Stimulated activated naive CD8-positive, alpha-beta T cell treated with anti-CD3 and anti-CD28 coated beads, Interleukin-15, Interleukin-2, amounts not matched to agents 100 U/mL and 50 U/mL, for 24 hours (primary cell): Measurements from ENCODE around the gene BIRC3.

ENCODE experiments used
- ATAC-seq: fragments of 150-1000 bp; cut with Tn5 transposase; one replicate; pipeline ENCODE4 v1.10.0; 2021
- DNase-seq: peaks from one replicate; pipeline ENCODE4 v3.0.0; 2021

The BIRC3 gene

GRCh38 chr11:102317099-102317767, at the start of gene BIRC3:
Gene BIRC3, plus strand, starts transcription at chr11:102317484. Its CDS starts 7,026 bp downstream, at chr11:102324510.
- DNase-seq (peak; percentile 89), ATAC-seq (peak; percentile 91)

- ATAC-seq: no peak
- no peak for DNase-seq
Measured at GRCh38 chr11:102267609-102268008, 49.7 kb upstream of the BIRC3 start.

GRCh38 chr11:102268083-102268984, 49.0 kb upstream of the BIRC3 start:
- ATAC-seq (peak; percentile 98), DNase-seq (peak; percentile 75)

DNA sequence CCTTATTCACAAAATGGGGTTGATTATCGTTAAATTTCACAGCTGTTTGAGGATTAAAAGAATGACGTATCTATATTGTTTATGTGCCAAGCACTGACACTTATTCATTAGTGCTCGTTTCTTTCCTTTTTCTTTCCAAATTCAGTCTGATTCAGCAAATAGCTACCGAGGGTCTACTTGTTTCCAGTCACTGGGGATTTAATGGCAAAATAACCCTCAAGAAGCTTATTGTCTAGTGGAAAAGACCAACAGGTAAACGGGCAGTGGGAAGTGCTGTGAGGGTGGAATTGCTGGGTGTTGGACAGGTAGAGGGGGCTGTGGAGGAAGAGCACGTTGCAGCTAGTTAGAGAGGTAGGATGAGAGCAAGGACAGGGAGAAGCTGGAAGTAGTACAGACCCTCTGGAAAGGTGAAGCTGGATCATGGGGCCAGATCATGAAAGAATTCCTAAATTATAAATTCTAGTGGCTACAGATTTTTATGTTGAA, 48.3 kb upstream of the BIRC3 start:
- ATAC-seq: no peak

DNA sequence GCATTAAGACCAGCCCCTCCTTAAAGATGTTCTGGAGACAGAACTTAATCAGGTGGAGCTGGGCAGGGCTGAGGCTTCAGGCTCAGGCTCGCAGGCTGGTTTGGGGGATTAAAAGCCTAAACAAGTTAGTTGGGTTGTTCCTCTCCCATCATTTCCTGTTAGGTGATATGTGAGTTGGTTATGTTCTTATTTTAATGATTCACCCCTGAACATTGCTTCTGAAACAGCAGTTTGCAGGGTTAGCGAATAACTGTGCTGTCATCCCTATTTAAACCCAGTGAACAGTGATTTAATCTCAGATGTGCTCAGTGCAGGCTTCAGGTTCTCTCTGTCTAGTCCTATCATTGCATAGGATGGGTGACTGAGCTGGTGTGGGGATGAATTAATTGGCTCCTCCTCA, 47.4 kb upstream of the BIRC3 start:
- no peak for ATAC-seq
- no peak for DNase-seq

More for the DNA sequence above, 48.3 kb upstream of the BIRC3 start:
- DNase-seq: no peak

GRCh38 chr11:102272047-102272824, 45.0 kb upstream of the BIRC3 start:
- no peak for ATAC-seq
- no peak for DNase-seq

GRCh38 chr11:102274628-102275027, 42.7 kb upstream of the BIRC3 start:
- ATAC-seq: no peak
- DNase-seq: no peak

GRCh38 chr11:102276362-102276761, 40.9 kb upstream of the BIRC3 start:
- no peak for DNase-seq
- ATAC-seq: no peak

DNA sequence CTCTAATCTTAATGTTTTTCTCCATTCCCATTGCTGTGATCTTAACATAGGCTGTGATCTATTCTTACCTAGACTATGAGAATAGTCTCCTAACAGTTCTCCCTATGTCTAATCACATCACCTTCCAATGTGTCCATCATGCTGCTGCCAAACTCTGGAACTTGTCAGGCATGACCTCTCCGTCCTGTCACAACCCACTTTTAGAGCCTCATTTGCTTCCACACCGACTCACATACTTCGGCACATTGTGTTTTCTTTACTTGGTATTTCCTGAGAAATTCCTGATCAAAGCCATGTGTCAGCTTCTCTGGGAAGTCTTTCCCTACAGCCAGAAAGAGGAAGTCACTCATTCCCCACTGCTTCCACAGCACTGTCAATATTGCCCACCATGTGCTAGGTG, 40.5 kb upstream of the BIRC3 start:
- DNase-seq (no peak), ATAC-seq (no peak)

DNA sequence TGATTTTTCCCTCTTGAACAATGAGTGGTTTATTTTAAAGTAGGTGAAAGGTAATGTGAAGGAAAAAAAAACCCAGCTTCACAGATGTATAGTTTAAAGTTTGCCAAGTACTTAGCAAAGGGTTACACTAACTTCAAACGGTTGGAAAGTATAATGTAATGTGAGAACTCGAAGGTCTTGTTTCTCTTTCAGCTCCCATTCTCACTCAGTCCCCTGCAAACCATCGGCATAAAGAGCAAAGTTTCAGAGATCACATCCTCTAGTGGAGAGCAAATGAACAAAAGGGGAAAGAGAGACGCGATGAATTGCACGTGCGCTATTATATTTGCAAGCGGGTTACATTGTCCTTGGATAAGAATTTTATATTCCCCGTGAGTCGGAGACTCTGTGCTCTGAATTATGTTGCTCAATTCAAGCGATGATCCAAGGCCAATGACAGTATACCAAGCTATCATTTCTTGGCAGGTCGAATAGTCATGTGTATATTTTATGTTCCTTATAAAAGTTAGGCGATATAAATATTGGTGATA, 37.6 kb upstream of the BIRC3 start:
- ATAC-seq (peak; percentile 79), DNase-seq (no peak)

GRCh38 chr11:102280245-102280833, 36.9 kb upstream of the BIRC3 start:
- DNase-seq (no peak), ATAC-seq (no peak)

GRCh38 chr11:102283116-102283485, 34.2 kb upstream of the BIRC3 start:
- ATAC-seq (no peak), DNase-seq (no peak)

DNA sequence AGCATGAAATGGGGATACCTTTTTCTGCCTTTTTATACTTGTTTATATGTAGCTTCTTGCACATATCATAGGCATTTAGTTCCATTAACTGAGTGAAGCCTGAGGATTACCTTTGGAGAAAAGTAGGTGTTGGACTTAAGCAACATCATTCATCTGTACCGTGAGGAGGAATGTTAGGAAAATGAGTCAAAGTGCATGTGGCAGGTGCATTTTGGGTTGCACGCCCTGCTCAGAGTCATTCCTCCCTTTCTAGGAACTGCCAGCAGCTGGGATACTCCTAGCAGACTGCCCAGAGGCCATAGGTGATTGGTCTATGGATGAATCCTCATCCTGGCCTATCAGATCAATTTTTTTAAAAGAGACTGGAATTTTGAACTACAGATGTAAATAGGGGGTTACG, 33.3 kb upstream of the BIRC3 start:
- DNase-seq: no peak
- ATAC-seq: no peak

- ATAC-seq (no peak), DNase-seq (no peak)
Measured at GRCh38 chr11:102286292-102286691, 31.0 kb upstream of the BIRC3 start.

DNA sequence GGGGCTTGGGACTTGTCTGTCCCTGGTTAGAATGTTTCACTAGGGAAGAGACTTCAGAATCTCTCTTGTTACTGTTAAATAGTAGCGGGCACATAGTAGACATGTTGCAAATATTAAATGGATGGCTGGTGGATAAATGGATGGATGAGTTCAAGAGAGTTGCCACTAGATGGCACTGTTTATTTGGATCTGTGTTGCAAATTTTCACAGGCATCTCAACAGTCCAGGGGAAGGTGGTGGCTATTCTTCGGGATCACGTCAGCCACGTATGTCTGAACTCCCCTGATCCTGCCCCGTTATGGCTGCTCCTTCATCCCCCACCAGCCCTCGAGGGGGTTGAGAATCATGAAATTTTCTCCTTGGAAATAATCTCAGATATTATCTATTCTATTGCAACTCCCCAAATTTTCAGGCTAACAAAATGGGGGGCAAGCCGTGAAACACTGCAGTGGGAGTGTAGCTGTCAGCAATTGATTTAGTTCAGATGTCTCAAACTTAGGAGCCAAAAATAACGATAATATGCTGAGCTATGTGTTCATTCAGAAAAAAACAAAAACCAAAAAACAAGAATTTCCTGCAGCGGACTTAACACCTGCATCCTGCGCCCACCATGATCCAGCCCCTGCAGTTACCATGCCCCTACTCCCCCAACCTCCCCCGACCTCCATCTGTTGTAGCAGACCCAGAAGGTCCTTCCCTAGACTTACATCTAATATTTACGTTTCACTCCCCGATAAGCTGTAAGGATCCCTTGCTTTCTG, 29.1 kb upstream of the BIRC3 start:
- peak; percentile 81 for ATAC-seq
- DNase-seq: peak; percentile 47

- DNase-seq (no peak), ATAC-seq (no peak)
Measured at GRCh38 chr11:102288725-102289083, 28.6 kb upstream of the BIRC3 start.

DNA sequence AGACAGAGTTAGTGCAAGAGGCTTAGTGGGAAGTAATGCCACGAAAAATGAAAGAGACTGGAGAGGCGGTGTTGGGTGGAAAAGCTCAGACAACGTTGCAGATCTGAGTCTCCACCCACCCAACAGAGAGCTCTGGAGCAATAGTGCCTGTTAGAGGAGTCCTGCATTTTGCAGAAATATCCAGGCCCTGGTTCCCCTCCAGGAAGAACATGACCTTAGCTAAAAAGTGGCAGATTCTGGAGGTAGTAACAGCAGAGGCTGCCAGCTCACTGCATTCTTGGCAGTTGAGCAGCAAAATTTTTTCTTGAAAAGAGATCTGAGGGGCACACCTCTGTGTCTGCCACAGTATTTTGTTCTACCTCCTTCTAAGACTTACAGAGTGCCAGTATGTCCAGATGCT, 27.7 kb upstream of the BIRC3 start:
- ATAC-seq (no peak), DNase-seq (no peak)

- no peak for ATAC-seq
- no peak for DNase-seq
Measured at GRCh38 chr11:102291831-102292230, 25.5 kb upstream of the BIRC3 start.

- ATAC-seq: no peak
- no peak for DNase-seq
Measured at GRCh38 chr11:102292933-102293332, 24.4 kb upstream of the BIRC3 start.

DNA sequence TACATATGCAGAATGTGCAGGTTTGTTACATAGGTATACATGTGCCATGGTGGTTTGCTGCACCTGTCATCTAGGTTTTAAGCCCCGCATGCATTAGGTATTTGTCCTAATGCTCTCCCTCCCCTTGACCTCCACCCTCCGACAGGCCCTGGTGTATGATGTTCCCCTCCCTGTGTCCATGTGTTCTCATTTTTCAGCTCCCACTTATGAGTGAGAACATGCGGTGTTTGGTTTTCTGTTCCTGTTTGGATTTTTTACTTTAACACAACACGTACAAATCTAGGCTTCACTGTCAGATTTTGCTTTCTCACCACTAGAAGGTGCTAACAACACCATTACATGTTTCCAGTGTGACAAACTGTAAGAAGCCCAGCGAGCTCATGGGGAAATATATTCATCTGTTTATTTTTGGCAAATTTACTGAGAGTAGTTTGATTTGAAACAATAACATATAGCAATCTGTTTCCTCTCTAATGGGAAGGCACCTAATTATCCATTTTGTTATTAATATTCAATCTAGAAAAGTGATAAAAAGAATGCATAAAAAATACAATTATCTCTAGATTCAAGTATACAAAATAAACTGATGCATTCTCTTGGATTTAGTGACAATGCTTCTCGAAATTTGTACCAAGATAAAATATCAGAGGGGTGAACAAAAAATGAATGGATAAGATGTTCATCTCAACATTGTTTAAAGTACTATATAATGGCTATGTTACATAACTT, 23.2 kb upstream of the BIRC3 start:
- ATAC-seq (peak; percentile 92), DNase-seq (no peak)

DNA sequence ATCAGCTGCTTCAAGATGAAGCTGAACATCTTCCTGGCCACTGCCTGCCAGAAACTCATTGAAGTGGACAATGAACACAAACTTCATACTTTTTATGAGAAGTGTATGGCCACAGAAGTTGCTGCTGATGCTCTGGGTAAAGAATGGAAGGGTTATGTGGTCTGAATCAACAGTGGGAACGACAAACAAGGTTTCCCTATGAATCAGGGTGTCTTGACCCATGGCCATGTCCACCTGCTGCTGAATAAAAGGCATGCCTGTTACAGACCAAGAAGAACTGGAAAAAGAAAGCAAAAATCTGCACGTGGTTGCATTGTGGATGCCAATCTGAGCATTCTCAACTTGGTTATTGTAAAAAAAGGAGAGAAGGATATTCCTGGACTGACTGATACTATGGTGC, 22.2 kb upstream of the BIRC3 start:
- DNase-seq (no peak), ATAC-seq (no peak)
